22Rv1 (cell line): ENCODE results near the gene EML4.

Source experiments
- CTCF ChIP-seq: fragments of 450-650 bp; IDR thresholded peaks from 2 replicates; pipeline ENCODE4 v1.5.1; 2017; ENCODE audit warnings: mild to moderate bottlenecking
- ZFX ChIP-seq: fragments of 450-650 bp; IDR thresholded peaks from 2 replicates; pipeline ENCODE4 v1.6.1; 2017; ENCODE audit warnings: antibody characterized with exemption, borderline replicate concordance

GRCh38 chr2:42286268-42286946 is 117.3 kb downstream of the EML4 start:
- TF ChIP-seq CTCF = no peak
- TF ChIP-seq ZFX = no peak
